ENCODE data around the gene IGFBPL1. TPM values are rescaled to one million over a fixed set of nuclear protein-coding genes. Genes with fewer than 3 reads are reported as not detected.

Gene IGFBPL1
- total RNA-seq, result under 0.01 and 1.7 TPM in 2 replicates

GRCh38 chr9:38423973-38424843, at the start of gene IGFBPL1:
TSS of gene IGFBPL1 (minus strand) at chr9:38424454. CDS start at chr9:38424424, 30 bp downstream.

GRCh38 chr9:38392235-38393127, 31.8 kb downstream of the IGFBPL1 start, which contains the start of gene ALDH1B1:
TSS of gene ALDH1B1 (plus strand) at chr9:38392702. CDS start at chr9:38395749, 3,047 bp downstream.

Other genes starting within 250 kb of the IGFBPL1 start
- 30.2 and 48.3 TPM in 2 replicates for gene ALDH1B1, start 31.8 kb downstream of the IGFBPL1 start, total RNA-seq
- under 0.01 TPM in 1 of 2 replicates, not detected in the other for gene ANKRD18A, start 196.1 kb upstream of the IGFBPL1 start, total RNA-seq

Data from regular cardiac myocyte (primary cell).